Thyroid gland (tissue), 4 donors: ENCODE measurements around the gene MRPL21.

Source experiments
- CTCF ChIP-seq, 6 experiments: fragments of 200-600 bp in 3 of 6; fragments of 450-650 bp in 3 of 6; sonication (generic) in 3 of 6; IDR thresholded peaks; one replicate each; pipeline ENCODE4 v1.5.1; 2016 to 2019; ENCODE audit warnings: antibody characterized with exemption in 6 of 6, mild to moderate bottlenecking in 2 of 6, inconsistent platforms in 1 of 6, moderate library complexity in 1 of 6
- POLR2A ChIP-seq, 2 donors: fragments of 450-650 bp; IDR thresholded peaks; one replicate each; pipeline ENCODE4 v1.6.1; 2017; ENCODE audit warnings: antibody characterized with exemption in 2 of 2, mild to moderate bottlenecking in 2 of 2, moderate library complexity in 1 of 2

GRCh38 chr11:68934666-68935065 is 31.0 kb upstream of the MRPL21 start:
- TF ChIP-seq CTCF (IDR thresholded peaks at IDR 0.05) = no peak
- TF ChIP-seq POLR2A (IDR thresholded peaks at IDR 0.05) = no peak
